Left kidney (tissue), 8 donors: ENCODE measurements around the gene CRNKL1. TPM values are rescaled to one million over a fixed set of nuclear protein-coding genes. Genes with fewer than 3 reads are reported as not detected.

Experiments
- DNase-seq: peaks from one replicate; pipeline ENCODE4 v3.0.0-alpha.2; 2013
- long read RNA-seq, 8 donors: transcript quantifications; one replicate each; lab custom pipeline, GENCODE V29; 2026
- polyA plus RNA-seq: library from polyadenylated mRNA; unstranded; fragments of 120-200 nt; gene quantifications from one replicate; pipeline ENCODE4 v1.2.1, GENCODE V29; 2013; ENCODE audit not compliant: insufficient read length

The CRNKL1 gene
- polyA plus RNA-seq: 44.6 TPM
- long read RNA-seq, donor 1, full-length matches to known transcripts: 6 of 6 reads
- long read RNA-seq, donor 1, partial matches to known transcripts: 0 of 6 reads
- long read RNA-seq, donor 1, other reads (novel, unspliced or antisense): 0 of 6 reads
- long read RNA-seq, donor 2, full-length matches to known transcripts: 5 of 5 reads
- long read RNA-seq, donor 2, partial matches to known transcripts: 0 of 5 reads
- long read RNA-seq, donor 2, other reads (novel, unspliced or antisense): 0 of 5 reads
- long read RNA-seq, donor 3, full-length matches to known transcripts: 6 of 6 reads
- long read RNA-seq, donor 3, partial matches to known transcripts: 0 of 6 reads
- long read RNA-seq, donor 3, other reads (novel, unspliced or antisense): 0 of 6 reads
- long read RNA-seq, donor 4: 0 reads
- long read RNA-seq, donor 5, full-length matches to known transcripts: 7 of 21 reads
- long read RNA-seq, donor 5, partial matches to known transcripts: 14 of 21 reads
- long read RNA-seq, donor 5, other reads (novel, unspliced or antisense): 0 of 21 reads
- long read RNA-seq, donor 6, full-length matches to known transcripts: 8 of 8 reads
- long read RNA-seq, donor 6, partial matches to known transcripts: 0 of 8 reads
- long read RNA-seq, donor 6, other reads (novel, unspliced or antisense): 0 of 8 reads
- long read RNA-seq, donor 7, full-length matches to known transcripts: 10 of 15 reads
- long read RNA-seq, donor 7, partial matches to known transcripts: 5 of 15 reads
- long read RNA-seq, donor 7, other reads (novel, unspliced or antisense): 0 of 15 reads
- long read RNA-seq, donor 8, full-length matches to known transcripts: 6 of 6 reads
- long read RNA-seq, donor 8, partial matches to known transcripts: 0 of 6 reads
- long read RNA-seq, donor 8, other reads (novel, unspliced or antisense): 0 of 6 reads

GRCh38 chr20:20052074-20052970 lies at the start of gene CRNKL1, which contains the start of gene CFAP61:
CRNKL1 (minus strand) TSS chr20:20052466; CDS start chr20:20052342, 124 bp downstream.
CFAP61 (plus strand) TSS chr20:20052532; CDS start chr20:20056654, 4,122 bp downstream.
- DNase-seq: peak; percentile 96

- no peak for DNase-seq
Measured at GRCh38 chr20:20100881-20101280, 48.6 kb upstream of the CRNKL1 start.

GRCh38 chr20:20096421-20096820 lies 44.2 kb upstream of the CRNKL1 start:
- DNase-seq: no peak

- no peak for DNase-seq
Measured at GRCh38 chr20:20095114-20095872, 43.0 kb upstream of the CRNKL1 start.

GRCh38 chr20:20094410-20094809 lies 42.1 kb upstream of the CRNKL1 start:
- no peak for DNase-seq

GRCh38 chr20:20092827-20093226 lies 40.6 kb upstream of the CRNKL1 start:
- DNase-seq: no peak

GRCh38 chr20:20089939-20090338 lies 37.7 kb upstream of the CRNKL1 start:
- DNase-seq: no peak

- DNase-seq: no peak
Measured at GRCh38 chr20:20089018-20089417, 36.8 kb upstream of the CRNKL1 start.

GRCh38 chr20:20085812-20086211 lies 33.5 kb upstream of the CRNKL1 start:
- DNase-seq: no peak

GRCh38 chr20:20085071-20085470 lies 32.8 kb upstream of the CRNKL1 start:
- no peak for DNase-seq

- DNase-seq: no peak
Measured at GRCh38 chr20:20084296-20084752, 32.1 kb upstream of the CRNKL1 start.

GRCh38 chr20:20083807-20084206 lies 31.5 kb upstream of the CRNKL1 start:
- DNase-seq: peak; percentile 40

GRCh38 chr20:20079102-20079784 lies 27.0 kb upstream of the CRNKL1 start:
- DNase-seq: no peak

- peak; percentile 33 for DNase-seq
Measured at GRCh38 chr20:20078041-20078440, 25.8 kb upstream of the CRNKL1 start.

GRCh38 chr20:20076297-20077065 lies 24.2 kb upstream of the CRNKL1 start:
- DNase-seq: no peak

- no peak for DNase-seq
Measured at GRCh38 chr20:20075032-20075431, 22.8 kb upstream of the CRNKL1 start.

- DNase-seq: no peak
Measured at GRCh38 chr20:20073801-20074371, 21.6 kb upstream of the CRNKL1 start.

GRCh38 chr20:20070871-20071726 lies 18.8 kb upstream of the CRNKL1 start:
- DNase-seq: no peak
